Measurements from ENCODE around the gene GCDH.

GCDH gene

DNA sequence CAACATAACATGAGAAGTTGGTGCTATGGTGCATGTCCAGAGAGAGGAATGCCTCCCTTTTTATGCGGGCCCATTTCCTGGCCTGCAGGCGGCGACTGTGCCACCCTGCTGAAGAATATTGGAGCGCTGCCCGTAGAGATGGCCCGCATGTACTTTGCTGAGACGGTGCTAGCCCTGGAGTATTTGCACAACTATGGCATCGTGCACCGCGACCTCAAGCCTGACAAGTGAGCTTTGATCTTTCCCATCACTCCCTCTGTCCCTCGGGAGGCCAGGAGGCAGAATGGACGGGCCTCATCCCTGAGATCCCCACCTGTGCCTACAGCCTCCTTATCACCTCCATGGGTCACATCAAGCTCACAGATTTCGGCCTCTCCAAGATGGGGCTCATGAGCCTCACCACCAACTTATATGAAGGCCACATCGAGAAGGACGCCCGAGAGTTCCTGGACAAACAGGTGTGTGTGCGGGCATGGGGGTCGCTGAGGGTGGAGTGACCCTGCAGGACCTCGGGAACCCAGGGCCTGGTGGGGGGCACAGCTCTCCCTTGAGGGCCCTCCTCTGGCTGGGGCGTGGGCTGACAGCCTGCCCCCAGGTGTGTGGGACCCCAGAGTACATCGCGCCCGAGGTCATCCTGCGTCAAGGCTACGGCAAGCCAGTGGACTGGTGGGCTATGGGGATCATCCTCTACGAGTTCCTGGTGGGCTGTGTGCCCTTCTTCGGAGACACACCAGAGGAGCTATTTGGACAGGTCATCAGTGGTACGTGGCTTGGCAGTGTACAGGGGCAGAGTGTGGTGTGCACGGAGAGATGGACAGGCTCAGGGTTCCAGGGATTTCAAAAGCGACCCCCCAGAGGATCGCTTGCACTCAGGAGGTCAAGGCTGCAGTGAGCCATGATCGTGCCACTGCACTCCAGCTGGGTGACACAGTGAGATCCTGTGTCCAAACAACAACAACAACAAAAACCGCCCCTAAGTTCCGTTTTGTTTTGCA lies 25.9 kb upstream of the GCDH start:
- Histone ChIP-seq H3K4me1 (ENCODE audit: insufficient read depth, low read length) (peaks cover 10% of the 10 kb centered on the region), H3K9me3 (ENCODE audit: insufficient read depth, low read depth, low read length) (no peaks in the 10 kb centered on the region), H3K27ac (ENCODE audit: low read length) (no peak overlapping the region), H3K9ac (ENCODE audit: low read depth, low read length) (no peak overlapping the region), H3K27me3 (ENCODE audit: insufficient read depth, low read length) (no peaks in the 10 kb centered on the region; the same call in 1 of the 2 replicates), H3K4me3 (ENCODE audit: low read length) (no peak overlapping the region), H3K36me3 (ENCODE audit: insufficient read depth, low read depth, low read length) (peaks cover 10% of the 10 kb centered on the region)

DNA sequence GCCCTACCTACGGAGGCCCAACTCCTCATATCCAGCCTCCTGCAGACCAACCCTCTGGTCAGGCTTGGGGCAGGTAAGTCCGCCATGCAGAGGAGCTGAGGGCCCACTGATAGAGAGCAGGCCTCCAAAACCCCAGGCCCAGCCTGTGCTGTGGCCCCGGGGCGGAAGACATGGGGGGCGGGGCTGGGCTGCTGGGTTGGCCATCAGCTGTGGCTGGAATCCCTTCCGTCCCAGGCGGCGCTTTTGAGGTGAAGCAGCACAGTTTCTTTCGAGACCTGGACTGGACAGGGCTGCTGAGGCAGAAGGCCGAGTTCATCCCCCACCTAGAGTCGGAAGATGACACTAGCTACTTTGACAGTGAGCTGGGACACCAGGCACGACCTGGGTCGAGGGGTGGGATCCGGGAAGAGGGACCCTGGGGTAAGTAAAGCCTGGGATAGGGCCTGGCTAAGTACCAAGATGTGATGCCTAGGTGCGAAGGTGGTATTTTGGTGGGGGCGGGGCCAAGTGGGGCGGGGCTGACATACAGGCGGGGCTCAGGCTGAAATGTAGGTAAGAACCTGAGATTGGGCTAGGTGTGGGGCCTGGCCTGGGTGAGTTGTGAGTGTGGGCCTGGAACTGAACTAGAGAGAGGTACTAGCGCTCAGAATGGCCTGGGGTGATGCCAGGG lies 25.1 kb upstream of the GCDH start:
- H3K9me3 ChIP-seq (ENCODE audit: insufficient read depth, low read depth, low read length): no peaks in the 10 kb centered on the region
- H3K4me1 ChIP-seq (ENCODE audit: insufficient read depth, low read length): peaks cover 10% of the 10 kb centered on the region
- no peak overlapping the region for H3K4me3 ChIP-seq (ENCODE audit: low read length)
- peaks cover 5% of the 10 kb centered on the region for H3K36me3 ChIP-seq (ENCODE audit: insufficient read depth, low read depth, low read length)
- no peak overlapping the region for H3K9ac ChIP-seq (ENCODE audit: low read depth, low read length)
- no peaks in the 10 kb centered on the region; the same call in 1 of the 2 replicates for H3K27me3 ChIP-seq (ENCODE audit: insufficient read depth, low read length)
- H3K27ac ChIP-seq (ENCODE audit: low read length): no peak overlapping the region

DNA sequence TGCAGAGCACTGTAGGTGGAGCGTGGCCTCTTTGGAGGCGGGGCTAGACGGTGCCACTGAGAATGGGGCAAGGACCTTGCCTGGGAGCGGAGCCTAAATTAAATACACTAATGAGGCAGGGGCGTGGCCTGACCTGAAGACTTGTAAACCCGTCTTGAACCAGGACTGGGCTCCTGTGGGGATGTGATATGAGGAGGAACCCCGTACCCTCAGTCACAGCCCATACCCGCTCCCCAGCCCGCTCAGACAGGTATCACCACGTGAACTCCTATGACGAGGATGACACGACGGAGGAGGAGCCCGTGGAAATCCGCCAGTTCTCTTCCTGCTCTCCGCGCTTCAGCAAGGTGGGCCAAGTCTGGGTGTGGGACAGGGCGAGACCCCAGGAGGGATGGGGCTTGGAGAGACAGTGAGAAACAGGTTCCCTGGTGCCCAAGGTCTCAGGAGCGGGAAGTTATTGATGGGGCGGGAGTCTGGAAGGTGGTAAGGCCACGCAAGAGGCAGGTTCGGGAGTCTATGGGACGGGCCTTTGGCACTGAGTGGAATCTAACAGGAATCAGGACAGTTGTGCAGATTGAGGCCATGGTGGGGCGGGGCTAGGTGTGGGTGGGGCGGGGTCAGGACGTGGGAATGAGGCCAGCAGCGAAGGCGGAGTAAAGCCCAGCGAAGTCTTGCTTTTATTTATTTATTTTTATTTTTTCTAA lies 24.4 kb upstream of the GCDH start:
- no peak overlapping the region for H3K27ac ChIP-seq (ENCODE audit: low read length)
- H3K9ac ChIP-seq (ENCODE audit: low read depth, low read length): no peak overlapping the region
- no peak overlapping the region for H3K4me3 ChIP-seq (ENCODE audit: low read length)

DNA sequence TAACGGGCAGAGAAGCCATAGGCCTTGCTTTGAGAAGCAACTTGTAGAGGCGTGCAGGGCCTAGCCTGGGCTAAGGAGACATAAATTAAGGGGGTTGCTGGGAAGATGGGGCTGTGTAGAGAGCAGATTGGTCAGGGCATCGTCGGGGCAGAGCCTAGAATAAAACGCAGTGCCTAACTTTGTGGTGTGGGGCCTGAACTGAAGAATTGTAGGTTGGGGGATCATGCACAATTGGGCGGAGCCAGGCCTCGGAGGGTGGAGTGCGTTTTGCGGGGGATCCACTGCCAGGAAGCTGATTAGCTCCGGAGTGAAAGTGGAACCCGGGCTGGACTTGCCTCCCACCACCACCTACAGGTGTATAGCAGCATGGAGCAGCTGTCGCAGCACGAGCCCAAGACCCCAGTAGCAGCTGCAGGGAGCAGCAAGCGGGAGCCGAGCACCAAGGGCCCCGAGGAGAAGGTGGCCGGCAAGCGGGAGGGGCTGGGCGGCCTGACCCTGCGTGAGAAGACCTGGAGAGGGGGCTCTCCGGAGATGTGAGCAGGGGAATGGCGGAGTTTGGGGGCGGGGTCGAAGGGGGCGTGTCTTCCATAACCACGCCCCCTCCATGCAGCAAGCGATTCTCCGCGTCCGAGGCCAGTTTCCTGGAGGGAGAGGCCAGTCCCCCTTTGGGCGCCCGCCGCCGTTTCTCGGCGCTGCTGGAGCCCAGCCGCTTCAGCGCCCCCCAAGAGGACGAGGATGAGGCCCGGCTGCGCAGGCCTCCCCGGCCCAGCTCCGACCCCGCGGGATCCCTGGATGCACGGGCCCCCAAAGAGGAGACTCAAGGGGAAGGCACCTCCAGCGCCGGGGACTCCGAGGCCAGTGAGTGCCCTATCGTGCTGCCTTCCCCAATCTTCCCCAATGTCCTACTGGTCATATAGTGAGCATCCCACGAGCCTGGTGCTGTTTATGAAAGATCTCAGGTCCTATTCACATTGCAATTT lies 23.6 kb upstream of the GCDH start:
- peak overlapping the region; percentile 68 for H3K4me3 ChIP-seq (ENCODE audit: low read length)
- H3K4me1 ChIP-seq (ENCODE audit: insufficient read depth, low read length): peaks cover 10% of the 10 kb centered on the region
- no peak overlapping the region for H3K27ac ChIP-seq (ENCODE audit: low read length)
- no peaks in the 10 kb centered on the region; the same call in 1 of the 2 replicates for H3K27me3 ChIP-seq (ENCODE audit: insufficient read depth, low read length)
- peak overlapping the region; percentile 71; the same call in 1 of the 2 replicates for H3K9ac ChIP-seq (ENCODE audit: low read depth, low read length)
- H3K36me3 ChIP-seq (ENCODE audit: insufficient read depth, low read depth, low read length): peaks cover 4% of the 10 kb centered on the region
- no peaks in the 10 kb centered on the region for H3K9me3 ChIP-seq (ENCODE audit: insufficient read depth, low read depth, low read length)

More for the DNA sequence above, 24.4 kb upstream of the GCDH start:
- Histone ChIP-seq H3K27me3 (ENCODE audit: insufficient read depth, low read length) (no peaks in the 10 kb centered on the region; the same call in 1 of the 2 replicates), H3K4me1 (ENCODE audit: insufficient read depth, low read length) (peaks cover 10% of the 10 kb centered on the region), H3K36me3 (ENCODE audit: insufficient read depth, low read depth, low read length) (peaks cover 4% of the 10 kb centered on the region), H3K9me3 (ENCODE audit: insufficient read depth, low read depth, low read length) (no peaks in the 10 kb centered on the region)

DNA sequence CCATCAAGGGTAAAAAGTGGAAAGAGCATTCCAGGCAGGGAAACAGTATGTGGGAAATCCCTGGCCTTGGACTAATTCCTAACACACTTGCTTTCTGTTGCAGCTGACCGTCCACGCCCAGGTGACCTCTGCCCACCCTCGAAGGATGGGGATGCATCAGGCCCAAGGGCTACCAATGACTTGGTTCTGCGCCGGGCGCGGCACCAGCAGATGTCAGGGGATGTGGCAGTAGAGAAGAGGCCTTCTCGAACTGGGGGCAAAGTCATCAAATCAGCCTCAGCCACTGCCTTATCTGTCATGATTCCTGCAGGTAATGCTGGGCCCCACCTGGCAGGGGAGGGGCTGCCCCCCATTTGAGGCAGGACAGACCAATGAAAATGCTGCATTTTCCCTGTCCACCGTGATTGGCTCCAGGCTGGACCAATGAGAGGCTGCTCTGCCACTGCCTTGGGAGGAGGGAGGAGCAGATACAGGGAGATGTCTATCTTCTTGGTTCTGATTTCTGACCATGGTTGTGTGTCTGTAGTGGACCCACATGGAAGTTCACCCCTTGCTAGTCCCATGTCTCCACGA lies 22.3 kb upstream of the GCDH start:
- H3K27ac ChIP-seq (ENCODE audit: low read length): no peak overlapping the region
- no peak overlapping the region for H3K4me3 ChIP-seq (ENCODE audit: low read length)
- peaks cover 4% of the 10 kb centered on the region for H3K36me3 ChIP-seq (ENCODE audit: insufficient read depth, low read depth, low read length)
- H3K4me1 ChIP-seq (ENCODE audit: insufficient read depth, low read length): peaks cover 10% of the 10 kb centered on the region
- H3K9ac ChIP-seq (ENCODE audit: low read depth, low read length): no peak overlapping the region
- 0 out of 2 replicates have a peak, but pooled peaks cover 4% of the 10 kb centered on the region for H3K9me3 ChIP-seq (ENCODE audit: insufficient read depth, low read depth, low read length)
- H3K27me3 ChIP-seq (ENCODE audit: insufficient read depth, low read length): no peaks in the 10 kb centered on the region

DNA sequence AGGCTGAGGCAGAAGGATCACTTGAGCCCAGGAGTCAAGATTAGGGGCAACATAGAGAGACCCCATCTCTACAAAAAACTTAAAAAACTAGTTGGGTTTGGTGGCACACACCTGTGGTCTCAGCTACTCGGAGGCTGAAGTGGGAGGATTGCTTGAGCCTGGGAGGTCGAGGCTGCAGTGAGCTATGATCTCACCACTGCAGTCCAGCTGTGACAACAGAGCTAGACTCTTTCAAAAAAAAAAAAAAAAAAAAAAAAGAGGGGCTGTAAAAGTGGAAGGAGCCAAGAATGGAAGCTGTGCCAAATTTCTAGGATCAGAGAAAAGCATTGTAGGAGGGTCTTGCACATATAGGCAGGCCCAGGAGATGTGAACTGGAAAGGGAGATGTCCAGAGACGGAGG lies 19.3 kb upstream of the GCDH start:
- Histone ChIP-seq H3K4me3 (ENCODE audit: low read length) (no peak overlapping the region), H3K9me3 (ENCODE audit: insufficient read depth, low read depth, low read length) (0 out of 2 replicates have a peak, but pooled peaks cover 4% of the 10 kb centered on the region), H3K36me3 (ENCODE audit: insufficient read depth, low read depth, low read length) (peaks cover 4% of the 10 kb centered on the region), H3K27me3 (ENCODE audit: insufficient read depth, low read length) (no peaks in the 10 kb centered on the region), H3K27ac (ENCODE audit: low read length) (no peak overlapping the region), H3K9ac (ENCODE audit: low read depth, low read length) (no peak overlapping the region), H3K4me1 (ENCODE audit: insufficient read depth, low read length) (peaks cover under 1% of the 10 kb centered on the region)

DNA sequence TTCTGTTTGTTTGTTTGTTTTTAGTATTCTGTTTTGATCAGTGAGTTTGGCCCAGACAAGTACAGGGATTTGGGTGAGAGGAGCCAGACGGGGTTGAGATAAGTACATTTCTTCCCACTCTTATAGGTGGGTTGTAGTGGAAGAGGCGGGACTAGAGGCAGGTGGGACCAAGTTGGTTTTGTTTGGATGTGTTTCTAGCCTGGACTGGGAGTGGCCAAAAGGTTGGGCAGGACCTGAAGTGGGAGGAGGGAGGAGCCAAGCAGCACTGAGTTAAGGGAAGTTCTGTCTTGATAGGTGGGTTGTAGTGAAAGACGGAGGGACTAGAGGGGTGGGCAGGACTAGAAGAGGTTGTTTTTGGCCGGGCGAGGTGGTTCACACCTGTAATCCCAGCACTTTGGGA lies 18.7 kb upstream of the GCDH start:
- Histone ChIP-seq H3K9ac (ENCODE audit: low read depth, low read length) (no peak overlapping the region), H3K4me3 (ENCODE audit: low read length) (no peak overlapping the region), H3K27ac (ENCODE audit: low read length) (no peak overlapping the region), H3K9me3 (ENCODE audit: insufficient read depth, low read depth, low read length) (0 out of 2 replicates have a peak, but pooled peaks cover 4% of the 10 kb centered on the region), H3K27me3 (ENCODE audit: insufficient read depth, low read length) (no peaks in the 10 kb centered on the region), H3K4me1 (ENCODE audit: insufficient read depth, low read length) (no peaks in the 10 kb centered on the region), H3K36me3 (ENCODE audit: insufficient read depth, low read depth, low read length) (peaks cover 4% of the 10 kb centered on the region)

DNA sequence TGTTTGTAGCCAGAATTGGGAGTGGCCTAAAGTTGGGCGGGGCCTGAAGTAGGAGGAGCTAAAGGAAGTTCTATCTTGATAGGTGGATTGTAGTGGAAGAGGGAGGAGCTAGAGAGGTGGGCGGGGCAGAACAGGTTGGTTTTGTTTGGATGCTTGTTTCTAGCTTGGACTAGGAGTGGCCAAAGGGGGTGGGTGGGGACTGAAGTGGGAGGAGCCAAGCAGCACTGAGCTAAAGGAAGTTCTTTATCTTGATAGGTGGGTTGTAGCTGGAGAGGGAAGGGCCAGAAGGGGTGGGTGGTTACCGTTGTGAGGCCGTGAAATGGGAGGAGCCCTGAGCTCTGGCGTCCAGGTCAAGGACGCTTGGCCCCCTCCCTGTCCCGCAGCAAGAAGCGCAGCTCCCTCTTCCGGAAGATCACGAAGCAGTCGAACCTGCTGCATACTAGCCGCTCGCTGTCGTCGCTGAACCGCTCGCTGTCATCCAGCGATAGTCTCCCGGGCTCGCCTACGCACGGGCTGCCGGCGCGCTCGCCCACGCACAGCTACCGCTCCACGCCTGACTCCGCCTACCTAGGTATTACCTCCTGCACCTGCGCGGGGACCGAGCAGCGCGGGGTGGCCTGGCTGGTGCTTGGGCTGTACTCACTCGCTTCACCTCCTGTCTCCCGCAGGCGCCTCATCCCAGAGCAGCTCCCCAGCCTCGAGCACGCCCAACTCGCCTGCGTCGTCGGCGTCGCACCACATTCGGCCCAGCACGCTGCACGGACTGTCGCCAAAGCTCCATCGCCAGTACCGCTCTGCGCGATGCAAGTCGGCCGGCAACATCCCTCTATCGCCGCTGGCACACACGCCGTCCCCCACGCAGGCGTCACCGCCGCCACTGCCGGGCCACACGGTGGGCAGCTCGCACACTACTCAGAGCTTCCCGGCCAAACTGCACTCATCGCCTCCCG lies 17.7 kb upstream of the GCDH start:
- Histone ChIP-seq H3K27me3 (ENCODE audit: insufficient read depth, low read length) (no peaks in the 10 kb centered on the region), H3K9ac (ENCODE audit: low read depth, low read length) (no peak overlapping the region), H3K4me1 (ENCODE audit: insufficient read depth, low read length) (no peaks in the 10 kb centered on the region), H3K9me3 (ENCODE audit: insufficient read depth, low read depth, low read length) (0 out of 2 replicates have a peak, but pooled peaks cover 4% of the 10 kb centered on the region), H3K4me3 (ENCODE audit: low read length) (no peak overlapping the region; the same call in 1 of the 2 replicates), H3K36me3 (ENCODE audit: insufficient read depth, low read depth, low read length) (peaks cover 9% of the 10 kb centered on the region), H3K27ac (ENCODE audit: low read length) (no peak overlapping the region)

DNA sequence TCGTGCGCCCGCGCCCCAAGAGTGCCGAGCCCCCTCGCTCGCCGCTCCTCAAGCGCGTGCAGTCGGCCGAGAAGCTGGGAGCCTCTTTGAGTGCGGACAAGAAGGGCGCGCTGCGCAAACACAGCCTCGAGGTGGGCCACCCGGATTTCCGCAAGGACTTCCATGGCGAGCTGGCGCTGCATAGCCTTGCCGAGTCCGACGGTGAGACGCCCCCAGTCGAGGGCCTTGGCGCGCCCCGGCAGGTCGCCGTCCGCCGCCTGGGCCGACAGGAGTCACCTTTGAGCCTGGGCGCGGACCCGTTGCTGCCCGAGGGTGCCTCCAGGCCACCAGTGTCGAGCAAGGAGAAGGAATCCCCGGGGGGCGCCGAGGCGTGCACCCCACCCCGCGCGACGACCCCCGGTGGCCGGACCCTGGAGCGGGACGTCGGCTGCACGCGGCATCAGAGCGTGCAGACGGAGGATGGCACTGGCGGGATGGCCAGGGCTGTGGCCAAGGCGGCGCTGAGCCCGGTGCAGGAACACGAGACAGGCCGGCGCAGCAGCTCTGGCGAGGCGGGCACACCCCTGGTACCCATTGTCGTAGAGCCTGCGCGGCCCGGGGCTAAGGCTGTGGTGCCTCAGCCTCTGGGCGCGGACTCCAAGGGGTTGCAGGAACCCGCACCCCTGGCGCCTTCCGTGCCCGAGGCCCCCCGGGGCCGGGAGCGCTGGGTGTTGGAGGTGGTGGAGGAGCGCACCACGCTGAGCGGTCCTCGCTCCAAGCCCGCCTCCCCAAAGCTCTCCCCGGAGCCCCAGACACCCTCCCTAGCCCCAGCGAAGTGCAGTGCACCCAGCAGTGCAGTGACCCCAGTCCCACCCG lies 16.8 kb upstream of the GCDH start:
- Histone ChIP-seq H3K4me3 (ENCODE audit: low read length) (no peak overlapping the region), H3K4me1 (ENCODE audit: insufficient read depth, low read length) (no peaks in the 10 kb centered on the region), H3K27me3 (ENCODE audit: insufficient read depth, low read length) (no peaks in the 10 kb centered on the region), H3K27ac (ENCODE audit: low read length) (no peak overlapping the region), H3K9ac (ENCODE audit: low read depth, low read length) (no peak overlapping the region), H3K36me3 (ENCODE audit: insufficient read depth, low read depth, low read length) (peaks cover 9% of the 10 kb centered on the region), H3K9me3 (ENCODE audit: insufficient read depth, low read depth, low read length) (0 out of 2 replicates have a peak, but pooled peaks cover 4% of the 10 kb centered on the region)
